Measurements from ENCODE around the gene TCEAL3. TPM values are rescaled to one million over a fixed set of nuclear protein-coding genes. Genes with fewer than 3 reads are reported as not detected.
A peak's percentile ranks its signal among the peaks of the same experiment; 100 is the strongest.
"Not testable (repeated sequence)": the region's sequence is repeated elsewhere in the genome, so short reads cannot be mapped to it uniquely, and the experiment has no call there.

The TCEAL3 gene, protein sequence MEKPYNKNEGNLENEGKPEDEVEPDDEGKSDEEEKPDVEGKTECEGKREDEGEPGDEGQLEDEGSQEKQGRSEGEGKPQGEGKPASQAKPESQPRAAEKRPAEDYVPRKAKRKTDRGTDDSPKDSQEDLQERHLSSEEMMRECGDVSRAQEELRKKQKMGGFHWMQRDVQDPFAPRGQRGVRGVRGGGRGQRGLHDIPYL
- total RNA-seq = 1 to 10 TPM; 2.5 to 4.3 (median 2.5) TPM

- Mint-ChIP-seq H3K36me3 (ENCODE audit: insufficient read depth) (no peaks in the 10 kb centered on the region), H3K4me1 (ENCODE audit: low read depth) (peaks cover 8% of the 10 kb centered on the region), H3K27me3 (ENCODE audit: low read depth) (no peaks in the 10 kb centered on the region), H3K4me3 (peak within 1 kb of the TSS; percentile 79), H3K9me3 (no peaks in the 10 kb centered on the region)
- DNase-seq = no peak
- ATAC-seq = peak; percentile 71 to 75
Observed at GRCh38 chrX:103607364-103608305, at the start of gene TCEAL3. Gene TCEAL3 (plus strand): TSS chrX:103607963. CDS start chrX:103609065, 1,102 bp downstream.

DNA sequence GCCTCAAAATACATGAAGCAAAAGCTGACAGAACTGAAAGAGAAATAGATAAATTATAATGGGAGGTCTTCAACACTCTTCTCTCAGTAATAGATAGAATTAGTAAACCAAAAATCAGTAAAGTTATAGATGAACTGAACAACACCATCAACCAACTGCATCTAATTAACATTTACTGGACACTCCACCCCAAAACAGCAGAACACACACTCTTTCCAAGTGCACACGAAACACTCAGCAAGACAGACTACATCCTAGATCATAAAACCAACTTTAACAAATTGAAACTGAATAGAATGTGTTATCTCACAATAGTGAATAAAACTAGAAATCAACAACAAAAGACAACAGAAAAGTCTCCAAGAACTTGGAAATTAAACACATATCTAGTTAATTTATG lies 47.5 kb upstream of the TCEAL3 start:
- DNase-seq = no peak
- Mint-ChIP-seq H3K27me3 (ENCODE audit: low read depth) (peaks cover 2% of the 10 kb centered on the region), H3K9me3 (no peaks in the 10 kb centered on the region), H3K36me3 (ENCODE audit: insufficient read depth) (no peaks in the 10 kb centered on the region), H3K4me3 (no peak overlapping the region), H3K4me1 (ENCODE audit: low read depth) (no peaks in the 10 kb centered on the region)
- ATAC-seq = no peak

DNA sequence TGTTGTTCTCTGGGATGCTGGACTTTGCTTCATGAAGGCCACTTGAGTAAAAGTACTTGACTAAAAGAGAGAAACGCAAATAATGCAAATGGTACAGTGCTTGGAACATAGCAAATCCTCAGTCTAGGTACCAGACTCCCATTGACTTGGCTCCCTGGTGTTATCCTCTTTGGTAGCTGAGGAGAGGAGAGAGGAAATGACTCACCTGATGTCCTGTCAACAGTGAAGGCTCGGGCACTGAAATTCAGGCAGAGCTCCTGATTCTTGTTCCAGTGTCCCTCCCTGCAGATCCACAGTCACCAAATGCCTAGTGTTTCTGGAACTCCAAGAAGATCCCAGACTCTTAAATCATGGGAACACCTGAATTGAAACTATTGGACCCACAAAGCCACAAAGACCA lies 45.0 kb upstream of the TCEAL3 start:
- Mint-ChIP-seq H3K36me3 (ENCODE audit: insufficient read depth) (no peaks in the 10 kb centered on the region), H3K27me3 (ENCODE audit: low read depth) (no peaks in the 10 kb centered on the region), H3K4me3 (no peak overlapping the region), H3K9me3 (no peaks in the 10 kb centered on the region), H3K4me1 (ENCODE audit: low read depth) (no peaks in the 10 kb centered on the region)
- DNase-seq = no peak
- ATAC-seq = no peak

DNA sequence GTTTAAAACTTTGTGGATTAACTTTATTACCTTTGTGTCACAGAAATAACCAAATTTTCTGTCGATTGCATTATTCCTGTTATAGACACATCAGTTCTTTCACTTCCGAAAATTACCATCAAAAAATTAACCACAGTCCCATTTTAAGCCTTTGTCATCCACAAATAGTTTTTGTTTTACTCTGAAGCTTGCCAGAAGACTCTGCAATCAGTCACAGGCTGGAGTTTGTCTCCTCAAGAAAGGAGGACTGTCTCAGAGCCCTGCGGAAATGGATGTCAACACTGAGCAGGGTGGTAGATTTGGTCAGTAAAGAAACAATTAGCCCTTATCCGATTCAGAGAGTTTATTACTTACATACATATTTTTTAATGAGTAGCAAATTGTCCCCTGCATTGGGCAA lies 42.6 kb upstream of the TCEAL3 start:
- Mint-ChIP-seq H3K4me1 (ENCODE audit: low read depth) (no peaks in the 10 kb centered on the region), H3K9me3 (no peaks in the 10 kb centered on the region), H3K4me3 (no peak overlapping the region), H3K36me3 (ENCODE audit: insufficient read depth) (no peaks in the 10 kb centered on the region), H3K27me3 (ENCODE audit: low read depth) (no peaks in the 10 kb centered on the region)
- no peak for ATAC-seq
- no peak for DNase-seq

DNA sequence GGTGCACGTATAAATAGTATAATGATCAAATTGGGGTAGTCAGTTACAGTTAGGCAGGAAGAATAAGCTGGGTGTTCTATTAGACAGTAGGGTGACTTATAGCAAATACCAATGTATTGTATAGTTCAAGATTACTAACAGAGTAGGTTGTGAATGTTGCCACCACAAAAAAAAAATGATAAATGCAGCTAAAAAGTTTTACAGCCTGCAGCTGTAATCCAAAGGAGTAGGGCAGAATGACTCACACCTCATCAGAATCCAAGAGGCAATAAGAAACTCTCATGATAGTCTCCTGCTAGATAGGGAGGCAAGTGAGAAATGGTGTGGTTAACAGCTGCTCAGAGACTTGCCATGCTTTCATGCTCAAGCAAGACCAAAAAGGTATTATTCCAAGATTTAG lies 42.0 kb upstream of the TCEAL3 start:
- H3K9me3 Mint-ChIP-seq = no peaks in the 10 kb centered on the region
- no peaks in the 10 kb centered on the region for H3K27me3 Mint-ChIP-seq (ENCODE audit: low read depth)
- ATAC-seq (no peak), DNase-seq (no peak)
- no peaks in the 10 kb centered on the region for H3K4me1 Mint-ChIP-seq (ENCODE audit: low read depth)
- H3K4me3 Mint-ChIP-seq = no peak overlapping the region
- H3K36me3 Mint-ChIP-seq (ENCODE audit: insufficient read depth) = no peaks in the 10 kb centered on the region

GRCh38 chrX:103571121-103571520 lies 36.6 kb upstream of the TCEAL3 start:
- Mint-ChIP-seq H3K36me3 (ENCODE audit: insufficient read depth) (no peaks in the 10 kb centered on the region), H3K4me1 (ENCODE audit: low read depth) (no peaks in the 10 kb centered on the region), H3K9me3 (no peaks in the 10 kb centered on the region), H3K27me3 (ENCODE audit: low read depth) (no peaks in the 10 kb centered on the region), H3K4me3 (no peak overlapping the region)
- DNase-seq (no peak), ATAC-seq (no peak)

DNA sequence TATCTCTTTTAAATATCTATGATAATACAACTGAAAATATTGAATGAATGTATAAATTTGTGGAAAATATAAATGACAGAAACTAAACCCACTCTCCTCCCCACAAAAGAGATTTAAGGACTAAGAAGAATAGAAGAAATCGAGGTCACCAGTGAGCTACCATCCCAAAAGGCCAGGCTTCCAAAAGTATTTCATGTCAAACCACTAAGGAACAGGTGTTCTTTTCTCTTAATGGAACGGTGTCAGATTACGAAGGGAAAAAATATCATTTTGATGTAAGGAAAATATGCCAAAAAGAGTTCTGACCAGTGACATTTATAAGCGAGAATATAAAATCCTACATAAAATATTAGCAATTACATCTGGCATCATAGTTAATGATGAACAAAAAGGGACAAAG lies 36.0 kb upstream of the TCEAL3 start:
- H3K4me3 Mint-ChIP-seq = no peak overlapping the region
- no peaks in the 10 kb centered on the region for H3K36me3 Mint-ChIP-seq (ENCODE audit: insufficient read depth)
- no peaks in the 10 kb centered on the region for H3K9me3 Mint-ChIP-seq
- ATAC-seq (no peak), DNase-seq (no peak)
- H3K27me3 Mint-ChIP-seq (ENCODE audit: low read depth) = no peaks in the 10 kb centered on the region
- H3K4me1 Mint-ChIP-seq (ENCODE audit: low read depth) = no peaks in the 10 kb centered on the region

DNA sequence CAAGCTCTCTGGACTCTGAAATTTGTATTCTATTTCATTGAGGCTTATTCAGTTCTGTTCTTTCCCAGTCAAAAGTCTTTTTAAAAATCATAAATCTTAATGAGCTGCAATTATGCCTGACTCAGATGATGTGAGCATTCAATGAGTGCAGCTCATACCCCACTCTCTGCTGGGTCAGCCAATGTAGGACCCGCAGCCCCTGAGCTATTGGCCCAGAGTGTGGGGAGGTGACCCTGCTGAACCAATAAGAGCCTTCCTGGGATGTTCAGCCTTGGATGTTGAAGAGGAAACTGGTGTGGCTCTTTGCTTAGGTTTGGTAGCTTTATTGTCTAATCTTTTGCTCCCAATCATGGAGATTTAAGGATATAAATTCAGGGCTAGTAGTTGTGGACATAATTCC lies 34.6 kb upstream of the TCEAL3 start:
- H3K27me3 Mint-ChIP-seq (ENCODE audit: low read depth) = no peaks in the 10 kb centered on the region
- no peaks in the 10 kb centered on the region for H3K36me3 Mint-ChIP-seq (ENCODE audit: insufficient read depth)
- DNase-seq (no peak), ATAC-seq (no peak)
- no peaks in the 10 kb centered on the region for H3K9me3 Mint-ChIP-seq
- H3K4me3 Mint-ChIP-seq = no peak overlapping the region
- no peaks in the 10 kb centered on the region for H3K4me1 Mint-ChIP-seq (ENCODE audit: low read depth)

GRCh38 chrX:103584596-103584995 lies 23.2 kb upstream of the TCEAL3 start:
- H3K4me3 Mint-ChIP-seq = peak overlapping the region; percentile 42
- H3K27me3 Mint-ChIP-seq (ENCODE audit: low read depth) = no peaks in the 10 kb centered on the region
- ATAC-seq (no peak), DNase-seq (no peak)
- H3K36me3 Mint-ChIP-seq (ENCODE audit: insufficient read depth) = no peaks in the 10 kb centered on the region
- peaks cover 11% of the 10 kb centered on the region for H3K4me1 Mint-ChIP-seq (ENCODE audit: low read depth)
- H3K9me3 Mint-ChIP-seq = no peaks in the 10 kb centered on the region

DNA sequence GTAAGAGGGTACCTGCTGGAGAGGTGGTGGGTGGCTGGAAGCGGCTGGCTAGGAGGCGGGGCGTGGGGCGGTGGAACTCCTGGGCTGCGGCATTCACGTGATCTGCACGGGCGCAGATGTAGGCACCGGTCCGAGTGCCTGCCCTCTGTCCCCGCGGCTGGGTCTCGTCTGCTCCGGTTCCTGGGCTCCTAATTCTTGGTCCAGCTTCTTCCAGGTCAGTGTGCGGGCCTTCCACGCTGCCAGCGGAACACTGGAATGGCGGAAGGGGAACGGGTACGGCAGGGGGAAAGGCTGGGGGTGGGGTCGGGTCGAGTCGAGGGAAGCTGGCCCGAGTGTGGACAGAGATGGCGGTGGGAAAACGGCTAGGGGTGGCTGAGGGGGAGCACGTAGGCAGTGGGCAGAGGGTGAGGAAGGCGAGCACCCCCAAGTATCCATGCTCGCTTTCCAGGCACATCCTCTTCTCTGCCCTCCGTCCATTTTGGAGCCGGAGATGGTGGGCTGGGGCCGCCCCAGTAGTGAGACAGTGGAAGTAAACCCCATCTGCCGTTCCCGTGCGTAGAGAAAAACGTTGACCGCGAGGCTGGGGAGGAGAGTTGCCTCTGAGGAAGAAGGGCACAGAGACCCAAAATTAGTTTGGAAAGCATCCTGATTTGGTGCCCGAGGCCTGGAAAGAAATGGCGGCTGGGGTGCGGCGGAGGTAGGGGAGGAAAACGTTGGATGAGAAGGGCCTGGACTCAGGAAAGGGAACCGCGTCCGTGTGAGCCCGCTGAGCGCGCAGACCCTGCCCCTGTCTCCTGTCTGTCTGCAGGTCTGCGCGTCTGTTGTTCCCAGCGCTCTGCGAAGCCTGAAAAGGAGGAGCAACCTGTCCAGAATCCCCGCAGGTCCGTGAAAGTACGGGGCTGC lies 22.1 kb upstream of the TCEAL3 start, which contains the start of gene TCEAL4:
TSS of gene TCEAL4 (plus strand) at position 105 of the 903 bp plus-strand sequence. CDS start 1,161 bp downstream, outside the sequence.
- H3K4me3 Mint-ChIP-seq = peak within 1 kb of the TSS; percentile 87
- H3K9me3 Mint-ChIP-seq = no peaks in the 10 kb centered on the region
- ATAC-seq = peak; percentile 89 to 94
- H3K27me3 Mint-ChIP-seq (ENCODE audit: low read depth) = no peaks in the 10 kb centered on the region
- no peaks in the 10 kb centered on the region for H3K36me3 Mint-ChIP-seq (ENCODE audit: insufficient read depth)
- peaks cover 13% of the 10 kb centered on the region for H3K4me1 Mint-ChIP-seq (ENCODE audit: low read depth)
- peak; percentile 33 for DNase-seq

DNA sequence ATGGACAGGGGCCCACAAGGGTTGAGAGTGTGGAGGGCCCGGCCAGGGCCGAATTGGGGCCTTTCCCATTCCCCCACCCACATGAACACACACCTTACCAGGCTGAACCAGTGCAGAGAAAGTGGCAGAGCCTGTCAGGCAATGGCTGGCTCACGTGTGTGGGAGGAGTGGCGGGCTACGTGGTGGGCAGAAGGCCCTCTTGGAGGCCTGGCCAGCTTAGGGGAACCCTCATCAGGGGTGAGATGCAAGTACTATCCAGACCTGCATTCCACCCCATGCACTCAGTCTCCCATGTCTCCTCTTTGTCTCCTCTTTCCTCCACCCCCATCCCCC lies 21.5 kb upstream of the TCEAL3 start:
- Mint-ChIP-seq H3K27me3 (ENCODE audit: low read depth) (no peaks in the 10 kb centered on the region), H3K36me3 (ENCODE audit: insufficient read depth) (no peaks in the 10 kb centered on the region), H3K4me1 (ENCODE audit: low read depth) (peaks cover 16% of the 10 kb centered on the region), H3K9me3 (no peaks in the 10 kb centered on the region), H3K4me3 (peak overlapping the region; percentile 87)
- ATAC-seq (peak in 1 of 2 donors; percentile 8), DNase-seq (no peak)

- Mint-ChIP-seq H3K9me3 (no peaks in the 10 kb centered on the region), H3K36me3 (ENCODE audit: insufficient read depth) (peaks cover 2% of the 10 kb centered on the region), H3K4me3 (peak overlapping the region; percentile 49), H3K27me3 (ENCODE audit: low read depth) (no peaks in the 10 kb centered on the region), H3K4me1 (ENCODE audit: low read depth) (peaks cover 16% of the 10 kb centered on the region)
- DNase-seq (no peak), ATAC-seq (no peak)
Observed at GRCh38 chrX:103586659-103587058, 21.1 kb upstream of the TCEAL3 start.

GRCh38 chrX:103592295-103592694 lies 15.5 kb upstream of the TCEAL3 start:
- not testable (repeated sequence) for DNase-seq; H3K4me3 Mint-ChIP-seq; H3K27me3 Mint-ChIP-seq (ENCODE audit: low read depth); H3K4me1 Mint-ChIP-seq (ENCODE audit: low read depth); H3K36me3 Mint-ChIP-seq (ENCODE audit: insufficient read depth); ATAC-seq; H3K9me3 Mint-ChIP-seq

GRCh38 chrX:103595202-103595601 lies 12.6 kb upstream of the TCEAL3 start:
- not testable (repeated sequence) for ATAC-seq; H3K36me3 Mint-ChIP-seq (ENCODE audit: insufficient read depth); H3K9me3 Mint-ChIP-seq; H3K4me1 Mint-ChIP-seq (ENCODE audit: low read depth); H3K27me3 Mint-ChIP-seq (ENCODE audit: low read depth); DNase-seq; H3K4me3 Mint-ChIP-seq
